ENCODE data around the gene EIF4E2. TPM values are rescaled to one million over a fixed set of nuclear protein-coding genes. Genes with fewer than 3 reads are reported as not detected.

Gene EIF4E2
- total RNA-seq, 4 donors from 2014 or later, result 23.8 to 38.5 (median 27.8) TPM

DNA sequence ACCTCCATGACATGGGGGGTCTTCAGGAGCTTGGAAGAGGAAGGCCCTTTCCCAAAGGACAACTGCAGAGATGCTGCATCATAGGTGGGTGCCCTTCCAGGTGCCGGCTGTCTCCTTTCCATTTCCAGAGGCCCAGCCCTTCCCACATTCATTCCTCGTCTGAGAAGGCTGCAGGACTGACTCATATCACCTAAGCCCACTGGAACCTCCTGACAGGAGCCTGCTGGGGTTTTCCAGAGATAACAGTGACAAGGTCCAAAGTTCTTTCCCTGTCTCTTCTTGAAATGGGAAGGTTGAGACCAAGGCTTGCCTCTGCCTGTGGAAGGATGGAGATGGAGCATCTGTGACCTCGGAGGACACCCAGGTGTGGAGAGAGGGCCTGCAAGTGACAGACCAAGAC is 33.9 kb upstream of the EIF4E2 start:
- TF ChIP-seq POLR2A (IDR thresholded peaks at IDR 0.05) (no peak), EP300 (IDR thresholded peaks at IDR 0.05) (no peak)
- TF ChIP-seq, protein P1, sequence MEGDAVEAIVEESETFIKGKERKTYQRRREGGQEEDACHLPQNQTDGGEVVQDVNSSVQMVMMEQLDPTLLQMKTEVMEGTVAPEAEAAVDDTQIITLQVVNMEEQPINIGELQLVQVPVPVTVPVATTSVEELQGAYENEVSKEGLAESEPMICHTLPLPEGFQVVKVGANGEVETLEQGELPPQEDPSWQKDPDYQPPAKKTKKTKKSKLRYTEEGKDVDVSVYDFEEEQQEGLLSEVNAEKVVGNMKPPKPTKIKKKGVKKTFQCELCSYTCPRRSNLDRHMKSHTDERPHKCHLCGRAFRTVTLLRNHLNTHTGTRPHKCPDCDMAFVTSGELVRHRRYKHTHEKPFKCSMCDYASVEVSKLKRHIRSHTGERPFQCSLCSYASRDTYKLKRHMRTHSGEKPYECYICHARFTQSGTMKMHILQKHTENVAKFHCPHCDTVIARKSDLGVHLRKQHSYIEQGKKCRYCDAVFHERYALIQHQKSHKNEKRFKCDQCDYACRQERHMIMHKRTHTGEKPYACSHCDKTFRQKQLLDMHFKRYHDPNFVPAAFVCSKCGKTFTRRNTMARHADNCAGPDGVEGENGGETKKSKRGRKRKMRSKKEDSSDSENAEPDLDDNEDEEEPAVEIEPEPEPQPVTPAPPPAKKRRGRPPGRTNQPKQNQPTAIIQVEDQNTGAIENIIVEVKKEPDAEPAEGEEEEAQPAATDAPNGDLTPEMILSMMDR (IDR thresholded peaks at IDR 0.05), result no peak
- 90% methylated on average over 3 of the region's 3 CpGs for WGBS, 2 donors
- Histone ChIP-seq H3K9me3 (no peaks in the 10 kb centered on the region), H3K4me3 (no peak overlapping the region), H3K27me3 (peaks cover 0 to 22% of the 10 kb centered on the region in 2 donors), H3K4me1 (peaks cover 0 to under 1% (median under 1%) of the 10 kb centered on the region in 4 donors), H3K36me3 (no peaks in the 10 kb centered on the region), H3K27ac (no peak overlapping the region)
- no peak for DNase-seq (ENCODE audit: low spot score in 2 of 2)

- H3K4me3 ChIP-seq, result no peak overlapping the region
- DNase-seq (ENCODE audit: low spot score in 2 of 2), result no peak
- no peaks in the 10 kb centered on the region for H3K36me3 ChIP-seq
- no peaks in the 10 kb centered on the region for H3K9me3 ChIP-seq
- no peak overlapping the region for H3K27ac ChIP-seq
- 73 to 81% methylated on average over 5 to 6 of the region's 6 CpGs for whole genome bisulfite sequencing, 2 donors
- peaks cover 0 to 44% of the 10 kb centered on the region in 2 donors for H3K27me3 ChIP-seq
- TF ChIP-seq POLR2A (IDR thresholded peaks at IDR 0.05) (no peak), EP300 (IDR thresholded peaks at IDR 0.05) (no peak)
- TF ChIP-seq, protein P1 (IDR thresholded peaks at IDR 0.05), result no peak
- peaks cover 0 to 23% (median 8%) of the 10 kb centered on the region in 4 donors for H3K4me1 ChIP-seq
These were observed 31.6 kb upstream of the EIF4E2 start for GRCh38 chr2:232518844-232519243.

GRCh38 chr2:232519581-232520438 is 30.7 kb upstream of the EIF4E2 start, which contains the start of gene PRSS56:
TSS of gene PRSS56 (plus strand) at chr2:232520388. CDS start at chr2:232520599, 211 bp downstream.
- H3K4me3 ChIP-seq, result no peak within 1 kb of the TSS
- H3K9me3 ChIP-seq, result no peaks in the 10 kb centered on the region
- no peak for TF ChIP-seq POLR2A (IDR thresholded peaks at IDR 0.05)
- TF ChIP-seq, protein P1 (IDR thresholded peaks at IDR 0.05), result no peak
- TF ChIP-seq EP300 (IDR thresholded peaks at IDR 0.05), result no peak
- H3K27me3 ChIP-seq, result peaks cover 0 to 54% of the 10 kb centered on the region in 2 donors
- H3K36me3 ChIP-seq, result no peaks in the 10 kb centered on the region
- H3K27ac ChIP-seq, result no peak within 1 kb of the TSS
- 39 to 48% methylated on average over 17 to 18 of the region's 19 CpGs for WGBS, 2 donors
- DNase-seq (ENCODE audit: low spot score in 2 of 2), result no peak
- peaks cover 0 to 31% (median 10%) of the 10 kb centered on the region in 4 donors for H3K4me1 ChIP-seq

DNA sequence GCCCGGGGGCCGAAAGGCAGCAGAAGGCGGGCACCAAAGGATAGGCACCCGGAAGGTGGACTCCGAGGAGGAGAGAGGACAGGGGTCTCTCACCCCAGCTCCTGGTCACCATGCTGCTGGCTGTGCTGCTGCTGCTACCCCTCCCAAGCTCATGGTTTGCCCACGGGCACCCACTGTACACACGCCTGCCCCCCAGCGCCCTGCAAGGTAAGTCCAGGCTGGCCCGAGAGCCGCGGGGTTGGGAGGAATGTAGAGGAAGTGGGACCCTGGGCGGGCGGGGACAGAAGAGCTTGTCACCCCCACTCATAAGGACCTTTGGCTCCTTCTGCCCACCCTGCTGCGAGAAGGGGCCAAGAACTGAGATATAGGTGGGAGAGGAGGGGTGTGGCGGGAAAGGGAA is 30.0 kb upstream of the EIF4E2 start:
- TF ChIP-seq EP300 (IDR thresholded peaks at IDR 0.05), result no peak
- no peak for TF ChIP-seq POLR2A (IDR thresholded peaks at IDR 0.05)
- TF ChIP-seq, protein P1 (IDR thresholded peaks at IDR 0.05), result no peak
- DNase-seq (ENCODE audit: low spot score in 2 of 2), result no peak
- Histone ChIP-seq H3K27me3 (peaks cover 0 to 60% of the 10 kb centered on the region in 2 donors), H3K27ac (no peak overlapping the region), H3K4me3 (no peak overlapping the region), H3K9me3 (no peaks in the 10 kb centered on the region), H3K36me3 (no peaks in the 10 kb centered on the region), H3K4me1 (peaks cover 0 to 36% (median 10%) of the 10 kb centered on the region in 4 donors)
- WGBS, 2 donors, result 66 to 77% methylated on average over 15 of the region's 15 CpGs

DNA sequence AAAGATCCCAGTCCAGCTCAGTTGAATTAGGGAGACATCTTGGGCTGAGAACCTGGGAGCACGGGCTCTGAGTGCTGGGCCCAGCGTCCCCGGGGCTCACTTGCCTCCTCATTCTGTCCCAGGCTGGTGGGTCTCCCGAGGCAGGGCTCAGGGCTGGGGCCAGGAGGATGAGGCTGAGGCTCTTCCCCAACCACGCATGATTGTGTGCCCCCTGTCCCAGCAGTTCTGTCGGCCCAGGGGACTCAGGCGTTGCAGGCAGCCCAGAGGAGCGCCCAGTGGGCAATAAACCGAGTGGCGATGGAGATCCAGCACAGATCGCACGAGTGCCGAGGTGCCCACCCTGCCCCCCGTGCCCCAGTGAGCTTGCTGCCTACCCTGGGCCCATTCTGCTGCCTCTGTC is 29.4 kb upstream of the EIF4E2 start:
- no peaks in the 10 kb centered on the region for H3K9me3 ChIP-seq
- H3K4me1 ChIP-seq, result peaks cover 0 to 40% (median 10%) of the 10 kb centered on the region in 4 donors
- no peak overlapping the region for H3K4me3 ChIP-seq
- no peak overlapping the region for H3K27ac ChIP-seq
- TF ChIP-seq EP300 (IDR thresholded peaks at IDR 0.05) (no peak), POLR2A (IDR thresholded peaks at IDR 0.05) (no peak)
- TF ChIP-seq, protein P1 (IDR thresholded peaks at IDR 0.05), result no peak
- no peak for DNase-seq (ENCODE audit: low spot score in 2 of 2)
- no peaks in the 10 kb centered on the region for H3K36me3 ChIP-seq
- WGBS, 2 donors, result 89 to 90% methylated on average over 12 to 14 of the region's 14 CpGs
- H3K27me3 ChIP-seq, result peaks cover 0 to 66% of the 10 kb centered on the region in 2 donors

All from tibial nerve (tissue), 4 donors.